ENCODE data around the gene FARS2.
A peak's percentile ranks its signal among the peaks of the same experiment; 100 is the strongest.

The FARS2 gene

GRCh38 chr6:5659467-5659866 lies 398.2 kb downstream of the FARS2 start:
- no peaks in the 10 kb centered on the region for H3K4me1 ChIP-seq (ENCODE audit: control insufficient read depth, insufficient read depth, low read length)
- POLR2A ChIA-PET, result no interaction called here
- no peak overlapping the region for H3K27ac ChIP-seq (ENCODE audit: extremely low read depth, low read depth, low read length)
- no peak overlapping the region for H3K4me3 ChIP-seq (ENCODE audit: low read depth, low read length)
- H3K9me3 ChIP-seq (ENCODE audit: control insufficient read depth, insufficient read depth, low read depth, low read length), result no peaks in the 10 kb centered on the region
- TF ChIP-seq ZNF514 (tag by site-specific recombination; IDR thresholded peaks at IDR 0.05), result no peak
- no peak for TF ChIP-seq ZSCAN5A (tag by site-specific recombination; IDR thresholded peaks at IDR 0.05)
- TF ChIP-seq ZNF133 (tag by site-specific recombination; IDR thresholded peaks at IDR 0.05), result no peak
- no peak for TF ChIP-seq ZNF18 (tag by site-specific recombination; IDR thresholded peaks at IDR 0.05)
- TF ChIP-seq GFI1B (tag by site-specific recombination; IDR thresholded peaks at IDR 0.05), result no peak
- TF ChIP-seq ZBTB1 (tag by site-specific recombination; IDR thresholded peaks at IDR 0.05), result no peak
- TF ChIP-seq, protein P1, sequence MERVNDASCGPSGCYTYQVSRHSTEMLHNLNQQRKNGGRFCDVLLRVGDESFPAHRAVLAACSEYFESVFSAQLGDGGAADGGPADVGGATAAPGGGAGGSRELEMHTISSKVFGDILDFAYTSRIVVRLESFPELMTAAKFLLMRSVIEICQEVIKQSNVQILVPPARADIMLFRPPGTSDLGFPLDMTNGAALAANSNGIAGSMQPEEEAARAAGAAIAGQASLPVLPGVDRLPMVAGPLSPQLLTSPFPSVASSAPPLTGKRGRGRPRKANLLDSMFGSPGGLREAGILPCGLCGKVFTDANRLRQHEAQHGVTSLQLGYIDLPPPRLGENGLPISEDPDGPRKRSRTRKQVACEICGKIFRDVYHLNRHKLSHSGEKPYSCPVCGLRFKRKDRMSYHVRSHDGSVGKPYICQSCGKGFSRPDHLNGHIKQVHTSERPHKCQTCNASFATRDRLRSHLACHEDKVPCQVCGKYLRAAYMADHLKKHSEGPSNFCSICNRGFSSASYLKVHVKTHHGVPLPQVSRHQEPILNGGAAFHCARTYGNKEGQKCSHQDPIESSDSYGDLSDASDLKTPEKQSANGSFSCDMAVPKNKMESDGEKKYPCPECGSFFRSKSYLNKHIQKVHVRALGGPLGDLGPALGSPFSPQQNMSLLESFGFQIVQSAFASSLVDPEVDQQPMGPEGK (tag by site-specific recombination; IDR thresholded peaks at IDR 0.05), result no peak
- no peak for TF ChIP-seq IKZF3 (tag by site-specific recombination; IDR thresholded peaks at IDR 0.05)
- H3K36me3 ChIP-seq (ENCODE audit: control insufficient read depth in 2 of 2, insufficient read depth in 1 of 2, low read length in 2 of 2), result no peaks in the 10 kb centered on the region
- CTCF ChIA-PET, result no interaction called here

- CTCF ChIA-PET, result no interaction called here
- Histone ChIP-seq H3K9me3 (ENCODE audit: control insufficient read depth, insufficient read depth, low read depth, low read length) (no peaks in the 10 kb centered on the region), H3K36me3 (ENCODE audit: control insufficient read depth in 2 of 2, insufficient read depth in 1 of 2, low read length in 2 of 2) (no peaks in the 10 kb centered on the region), H3K4me1 (ENCODE audit: control insufficient read depth, insufficient read depth, low read length) (no peaks in the 10 kb centered on the region), H3K4me3 (ENCODE audit: low read depth, low read length) (no peak overlapping the region), H3K27ac (ENCODE audit: extremely low read depth, low read depth, low read length) (no peak overlapping the region)
- POLR2A ChIA-PET, result no interaction called here
- no peak for TF ChIP-seq ZNF660 (tag by site-specific recombination; IDR thresholded peaks at IDR 0.05)
- no peak for TF ChIP-seq BCL11B (tag by site-specific recombination; IDR thresholded peaks at IDR 0.05; ENCODE audit: low read depth)
- TF ChIP-seq ZIC2 (tag by site-specific recombination; IDR thresholded peaks at IDR 0.05), result no peak
- 0 out of 2 replicates have a peak, but pooled peaks have one; percentile 27 for TF ChIP-seq SCRT2 (tag by site-specific recombination; IDR thresholded peaks at IDR 0.05)
- no peak for TF ChIP-seq ZFP41 (tag by site-specific recombination; IDR thresholded peaks at IDR 0.05; ENCODE audit: borderline replicate concordance)
Observed at GRCh38 chr6:5660772-5661171, 399.5 kb downstream of the FARS2 start.

DNA sequence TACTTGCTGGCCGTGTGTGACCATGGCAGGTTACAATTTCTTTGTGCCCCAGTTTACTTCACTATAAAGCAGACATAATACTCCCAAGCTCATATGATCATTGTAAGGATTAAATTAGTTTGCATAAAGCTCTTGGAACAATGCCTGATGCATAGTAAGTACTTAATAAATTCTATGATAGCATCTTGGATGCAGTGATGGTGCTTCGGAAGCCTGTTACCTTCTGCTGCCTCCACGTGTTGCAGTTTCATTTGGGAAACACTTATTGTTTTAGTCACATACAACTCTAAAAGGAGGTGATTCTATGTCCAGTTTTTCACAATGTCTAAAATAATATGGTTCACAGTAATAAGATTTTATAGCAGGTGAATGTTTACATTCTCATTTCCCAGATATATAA lies 401.5 kb downstream of the FARS2 start:
- Histone ChIP-seq H3K4me3 (ENCODE audit: low read depth, low read length) (no peak overlapping the region), H3K27ac (ENCODE audit: extremely low read depth, low read depth, low read length) (no peak overlapping the region), H3K36me3 (ENCODE audit: control insufficient read depth in 2 of 2, insufficient read depth in 1 of 2, low read length in 2 of 2) (no peaks in the 10 kb centered on the region), H3K4me1 (ENCODE audit: control insufficient read depth, insufficient read depth, low read length) (no peaks in the 10 kb centered on the region), H3K9me3 (ENCODE audit: control insufficient read depth, insufficient read depth, low read depth, low read length) (no peaks in the 10 kb centered on the region)
- POLR2A ChIA-PET, result no interaction called here
- CTCF ChIA-PET, result interaction anchor here (0.6 kb wide), 1 partner anchor 13 kb away, joined by 4 read pairs; no protein-coding TSS in a partner anchor
- no peak for TF ChIP-seq ZNF404 (tag by site-specific recombination; IDR thresholded peaks at IDR 0.05)
- TF ChIP-seq ZNF600 (tag by site-specific recombination; IDR thresholded peaks at IDR 0.05), result no peak
- TF ChIP-seq ZNF366 (tag by site-specific recombination; conservative IDR thresholded peaks at IDR 0.05), result no peak
- TF ChIP-seq, protein P2, sequence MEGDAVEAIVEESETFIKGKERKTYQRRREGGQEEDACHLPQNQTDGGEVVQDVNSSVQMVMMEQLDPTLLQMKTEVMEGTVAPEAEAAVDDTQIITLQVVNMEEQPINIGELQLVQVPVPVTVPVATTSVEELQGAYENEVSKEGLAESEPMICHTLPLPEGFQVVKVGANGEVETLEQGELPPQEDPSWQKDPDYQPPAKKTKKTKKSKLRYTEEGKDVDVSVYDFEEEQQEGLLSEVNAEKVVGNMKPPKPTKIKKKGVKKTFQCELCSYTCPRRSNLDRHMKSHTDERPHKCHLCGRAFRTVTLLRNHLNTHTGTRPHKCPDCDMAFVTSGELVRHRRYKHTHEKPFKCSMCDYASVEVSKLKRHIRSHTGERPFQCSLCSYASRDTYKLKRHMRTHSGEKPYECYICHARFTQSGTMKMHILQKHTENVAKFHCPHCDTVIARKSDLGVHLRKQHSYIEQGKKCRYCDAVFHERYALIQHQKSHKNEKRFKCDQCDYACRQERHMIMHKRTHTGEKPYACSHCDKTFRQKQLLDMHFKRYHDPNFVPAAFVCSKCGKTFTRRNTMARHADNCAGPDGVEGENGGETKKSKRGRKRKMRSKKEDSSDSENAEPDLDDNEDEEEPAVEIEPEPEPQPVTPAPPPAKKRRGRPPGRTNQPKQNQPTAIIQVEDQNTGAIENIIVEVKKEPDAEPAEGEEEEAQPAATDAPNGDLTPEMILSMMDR (tag by site-specific recombination; IDR thresholded peaks at IDR 0.05), result no peak
- TF ChIP-seq ZNF704 (tag by site-specific recombination; IDR thresholded peaks at IDR 0.05), result no peak
- no peak for TF ChIP-seq ZBTB20 (tag by site-specific recombination; IDR thresholded peaks at IDR 0.05)
- TF ChIP-seq, protein P3, sequence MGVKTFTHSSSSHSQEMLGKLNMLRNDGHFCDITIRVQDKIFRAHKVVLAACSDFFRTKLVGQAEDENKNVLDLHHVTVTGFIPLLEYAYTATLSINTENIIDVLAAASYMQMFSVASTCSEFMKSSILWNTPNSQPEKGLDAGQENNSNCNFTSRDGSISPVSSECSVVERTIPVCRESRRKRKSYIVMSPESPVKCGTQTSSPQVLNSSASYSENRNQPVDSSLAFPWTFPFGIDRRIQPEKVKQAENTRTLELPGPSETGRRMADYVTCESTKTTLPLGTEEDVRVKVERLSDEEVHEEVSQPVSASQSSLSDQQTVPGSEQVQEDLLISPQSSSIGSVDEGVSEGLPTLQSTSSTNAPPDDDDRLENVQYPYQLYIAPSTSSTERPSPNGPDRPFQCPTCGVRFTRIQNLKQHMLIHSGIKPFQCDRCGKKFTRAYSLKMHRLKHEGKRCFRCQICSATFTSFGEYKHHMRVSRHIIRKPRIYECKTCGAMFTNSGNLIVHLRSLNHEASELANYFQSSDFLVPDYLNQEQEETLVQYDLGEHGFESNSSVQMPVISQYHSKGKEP (tag by site-specific recombination; IDR thresholded peaks at IDR 0.05), result no peak
- TF ChIP-seq TCF7L2 (IDR thresholded peaks at IDR 0.05; ENCODE audit: borderline replicate concordance, low read depth, low read length), result no peak
- TF ChIP-seq ZNF558 (tag by site-specific recombination; IDR thresholded peaks at IDR 0.05), result no peak
- no peak for TF ChIP-seq ZNF169 (tag by site-specific recombination; IDR thresholded peaks at IDR 0.05)
- TF ChIP-seq ZNF214 (tag by site-specific recombination; IDR thresholded peaks at IDR 0.05; ENCODE audit: borderline replicate concordance), result no peak
